ENCODE measurements around the gene HLA-DPA1. TPM values are rescaled to one million over a fixed set of nuclear protein-coding genes. Genes with fewer than 3 reads are reported as not detected.

Gene HLA-DPA1
- total and polyA plus RNA-seq, 10 of the 15 experiments (the other 5 are each of a cell fraction or from before 2014, with no cell fraction given): 508 to 1,640 (median 829) TPM

- TF ChIP-seq, protein P1, sequence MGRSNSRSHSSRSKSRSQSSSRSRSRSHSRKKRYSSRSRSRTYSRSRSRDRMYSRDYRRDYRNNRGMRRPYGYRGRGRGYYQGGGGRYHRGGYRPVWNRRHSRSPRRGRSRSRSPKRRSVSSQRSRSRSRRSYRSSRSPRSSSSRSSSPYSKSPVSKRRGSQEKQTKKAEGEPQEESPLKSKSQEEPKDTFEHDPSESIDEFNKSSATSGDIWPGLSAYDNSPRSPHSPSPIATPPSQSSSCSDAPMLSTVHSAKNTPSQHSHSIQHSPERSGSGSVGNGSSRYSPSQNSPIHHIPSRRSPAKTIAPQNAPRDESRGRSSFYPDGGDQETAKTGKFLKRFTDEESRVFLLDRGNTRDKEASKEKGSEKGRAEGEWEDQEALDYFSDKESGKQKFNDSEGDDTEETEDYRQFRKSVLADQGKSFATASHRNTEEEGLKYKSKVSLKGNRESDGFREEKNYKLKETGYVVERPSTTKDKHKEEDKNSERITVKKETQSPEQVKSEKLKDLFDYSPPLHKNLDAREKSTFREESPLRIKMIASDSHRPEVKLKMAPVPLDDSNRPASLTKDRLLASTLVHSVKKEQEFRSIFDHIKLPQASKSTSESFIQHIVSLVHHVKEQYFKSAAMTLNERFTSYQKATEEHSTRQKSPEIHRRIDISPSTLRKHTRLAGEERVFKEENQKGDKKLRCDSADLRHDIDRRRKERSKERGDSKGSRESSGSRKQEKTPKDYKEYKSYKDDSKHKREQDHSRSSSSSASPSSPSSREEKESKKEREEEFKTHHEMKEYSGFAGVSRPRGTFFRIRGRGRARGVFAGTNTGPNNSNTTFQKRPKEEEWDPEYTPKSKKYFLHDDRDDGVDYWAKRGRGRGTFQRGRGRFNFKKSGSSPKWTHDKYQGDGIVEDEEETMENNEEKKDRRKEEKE (IDR thresholded peaks at IDR 0.05): no peak
- TF ChIP-seq DPF2 (IDR thresholded peaks at IDR 0.05) (0 out of 2 replicates have a peak, but pooled peaks have one; percentile 3), RELA (IDR thresholded peaks at IDR 0.05; ENCODE audit: borderline replicate concordance, partially characterized antibody) (no peak), IKZF2 (IDR thresholded peaks at IDR 0.05) (no peak), HDGF (IDR thresholded peaks at IDR 0.05) (no peak), JUNB (IDR thresholded peaks at IDR 0.05) (no peak), TCF7 (IDR thresholded peaks at IDR 0.05; ENCODE audit: borderline replicate concordance) (no peak), CTCF (IDR thresholded peaks at IDR 0.05 in 2 of 3, conservative IDR thresholded peaks at IDR 0.05 in 1 of 3; ENCODE audit: control insufficient read depth in 2 of 3, extremely low read depth in 1 of 3, insufficient read depth in 1 of 3, low read depth in 3 of 3, low read length in 3 of 3) (no peak), RCOR1 (conservative IDR thresholded peaks at IDR 0.05; ENCODE audit: low read depth, low read length) (no peak), RAD51 (IDR thresholded peaks at IDR 0.05) (peak; percentile 10), SMARCA5 (IDR thresholded peaks at IDR 0.05) (0 out of 2 replicates have a peak, but pooled peaks have one; percentile 26), E2F4 (IDR thresholded peaks at IDR 0.05; ENCODE audit: low read depth, low read length) (no peak), NR2F1 (conservative IDR thresholded peaks at IDR 0.05) (no peak), YY1 (IDR thresholded peaks at IDR 0.05; ENCODE audit: low read depth, low read length) (no peak), POLR2A (IDR thresholded peaks at IDR 0.05; ENCODE audit: low read depth, low read length) (peak; percentile 25; the same call in 1 of the 2 replicates), NFXL1 (IDR thresholded peaks at IDR 0.05; ENCODE audit: borderline replicate concordance) (no peak), BCL11A (IDR thresholded peaks at IDR 0.05; ENCODE audit: low read depth, low read length) (no peak), CHD4 (IDR thresholded peaks at IDR 0.05) (no peak)
- TF ChIP-seq, protein P2, sequence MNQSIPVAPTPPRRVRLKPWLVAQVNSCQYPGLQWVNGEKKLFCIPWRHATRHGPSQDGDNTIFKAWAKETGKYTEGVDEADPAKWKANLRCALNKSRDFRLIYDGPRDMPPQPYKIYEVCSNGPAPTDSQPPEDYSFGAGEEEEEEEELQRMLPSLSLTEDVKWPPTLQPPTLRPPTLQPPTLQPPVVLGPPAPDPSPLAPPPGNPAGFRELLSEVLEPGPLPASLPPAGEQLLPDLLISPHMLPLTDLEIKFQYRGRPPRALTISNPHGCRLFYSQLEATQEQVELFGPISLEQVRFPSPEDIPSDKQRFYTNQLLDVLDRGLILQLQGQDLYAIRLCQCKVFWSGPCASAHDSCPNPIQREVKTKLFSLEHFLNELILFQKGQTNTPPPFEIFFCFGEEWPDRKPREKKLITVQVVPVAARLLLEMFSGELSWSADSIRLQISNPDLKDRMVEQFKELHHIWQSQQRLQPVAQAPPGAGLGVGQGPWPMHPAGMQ (IDR thresholded peaks at IDR 0.05; ENCODE audit: borderline replicate concordance): no peak
- TF ChIP-seq, protein P3, sequence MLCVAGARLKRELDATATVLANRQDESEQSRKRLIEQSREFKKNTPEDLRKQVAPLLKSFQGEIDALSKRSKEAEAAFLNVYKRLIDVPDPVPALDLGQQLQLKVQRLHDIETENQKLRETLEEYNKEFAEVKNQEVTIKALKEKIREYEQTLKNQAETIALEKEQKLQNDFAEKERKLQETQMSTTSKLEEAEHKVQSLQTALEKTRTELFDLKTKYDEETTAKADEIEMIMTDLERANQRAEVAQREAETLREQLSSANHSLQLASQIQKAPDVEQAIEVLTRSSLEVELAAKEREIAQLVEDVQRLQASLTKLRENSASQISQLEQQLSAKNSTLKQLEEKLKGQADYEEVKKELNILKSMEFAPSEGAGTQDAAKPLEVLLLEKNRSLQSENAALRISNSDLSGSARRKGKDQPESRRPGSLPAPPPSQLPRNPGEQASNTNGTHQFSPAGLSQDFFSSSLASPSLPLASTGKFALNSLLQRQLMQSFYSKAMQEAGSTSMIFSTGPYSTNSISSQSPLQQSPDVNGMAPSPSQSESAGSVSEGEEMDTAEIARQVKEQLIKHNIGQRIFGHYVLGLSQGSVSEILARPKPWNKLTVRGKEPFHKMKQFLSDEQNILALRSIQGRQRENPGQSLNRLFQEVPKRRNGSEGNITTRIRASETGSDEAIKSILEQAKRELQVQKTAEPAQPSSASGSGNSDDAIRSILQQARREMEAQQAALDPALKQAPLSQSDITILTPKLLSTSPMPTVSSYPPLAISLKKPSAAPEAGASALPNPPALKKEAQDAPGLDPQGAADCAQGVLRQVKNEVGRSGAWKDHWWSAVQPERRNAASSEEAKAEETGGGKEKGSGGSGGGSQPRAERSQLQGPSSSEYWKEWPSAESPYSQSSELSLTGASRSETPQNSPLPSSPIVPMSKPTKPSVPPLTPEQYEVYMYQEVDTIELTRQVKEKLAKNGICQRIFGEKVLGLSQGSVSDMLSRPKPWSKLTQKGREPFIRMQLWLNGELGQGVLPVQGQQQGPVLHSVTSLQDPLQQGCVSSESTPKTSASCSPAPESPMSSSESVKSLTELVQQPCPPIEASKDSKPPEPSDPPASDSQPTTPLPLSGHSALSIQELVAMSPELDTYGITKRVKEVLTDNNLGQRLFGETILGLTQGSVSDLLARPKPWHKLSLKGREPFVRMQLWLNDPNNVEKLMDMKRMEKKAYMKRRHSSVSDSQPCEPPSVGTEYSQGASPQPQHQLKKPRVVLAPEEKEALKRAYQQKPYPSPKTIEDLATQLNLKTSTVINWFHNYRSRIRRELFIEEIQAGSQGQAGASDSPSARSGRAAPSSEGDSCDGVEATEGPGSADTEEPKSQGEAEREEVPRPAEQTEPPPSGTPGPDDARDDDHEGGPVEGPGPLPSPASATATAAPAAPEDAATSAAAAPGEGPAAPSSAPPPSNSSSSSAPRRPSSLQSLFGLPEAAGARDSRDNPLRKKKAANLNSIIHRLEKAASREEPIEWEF (IDR thresholded peaks at IDR 0.05; ENCODE audit: insufficient replicate concordance, low read depth, low read length): no peak
Measured at GRCh38 chr6:33075208-33075567, 1.7 kb upstream of the HLA-DPA1 start (continued).

All from GM12878 (cell line).